Cardiac fibroblast (primary cell): Measurements from ENCODE around the gene GMPPA.

Experiments
- DNase-seq, 2 donors: peaks; one replicate each; pipeline versions ENCODE4 v3.0.0 to v3.0.0-alpha.2; 2010; ENCODE audit warnings: low read depth in 2 of 2
- H3K4me3 ChIP-seq, 2 donors: replicated peaks in 1 of 2; 1 replicate in 1 of 2; 2 replicates in 1 of 2; pipeline ENCODE4 v1.5.1; 2011; ENCODE audit warnings: low read depth in 2 of 2, low read length in 2 of 2, mild to moderate bottlenecking in 2 of 2, moderate library complexity in 1 of 2
- CTCF ChIP-seq: IDR thresholded peaks from one replicate; pipeline ENCODE4 v1.5.1; 2011; ENCODE audit warnings: low read depth, mild to moderate bottlenecking, low read length, inconsistent platforms

Gene GMPPA

GRCh38 chr2:219496825-219497494 is 1.7 kb upstream of the GMPPA start:
- H3K4me3 ChIP-seq, result no peak overlapping the region
- no peak for TF ChIP-seq CTCF
- DNase-seq, result no peak

GRCh38 chr2:219497495-219498279 is 1.0 kb upstream of the GMPPA start:
- no peak for TF ChIP-seq CTCF
- peak overlapping the region; percentile 58 to 83 for H3K4me3 ChIP-seq
- DNase-seq, result peak; percentile 86 to 89

GRCh38 chr2:219499058-219499307 is 292 bp downstream of the GMPPA start:
- no peak for TF ChIP-seq CTCF
- no peak for DNase-seq
- H3K4me3 ChIP-seq, result peak overlapping the region; percentile 58 to 83

- TF ChIP-seq CTCF, result no peak
- peak overlapping the region; percentile 58 to 83 for H3K4me3 ChIP-seq
- no peak for DNase-seq
Observed at GRCh38 chr2:219499555-219499954, 864 bp downstream of the GMPPA start.

GRCh38 chr2:219500135-219500534 is 1.4 kb downstream of the GMPPA start:
- DNase-seq, result peak in 1 of 2 donors; percentile 17
- TF ChIP-seq CTCF, result peak; percentile 30
- H3K4me3 ChIP-seq, result no peak overlapping the region

- no peak for DNase-seq
- no peak for TF ChIP-seq CTCF
- H3K4me3 ChIP-seq, result no peak overlapping the region
Observed at GRCh38 chr2:219501849-219502248, 3.2 kb downstream of the GMPPA start.
